Liver (tissue), 3 donors: ENCODE results near the gene MAN2B1.
"Not testable (repeated sequence)": the region's sequence is repeated elsewhere in the genome, so short reads cannot be mapped to it uniquely, and the experiment has no call there.

ENCODE experiments used
- ATF3 ChIP-seq: IDR thresholded peaks from 2 replicates; pipeline ENCODE4 v1.6.1; 2016; ENCODE audit warnings: antibody characterized with exemption
- CTCF ChIP-seq: fragments of 150-350 bp; IDR thresholded peaks from 2 replicates; pipeline ENCODE4 v1.5.1; 2017; ENCODE audit warnings: improper control_type of control experiment, low read depth, low read length; ENCODE audit not compliant: missing input control
- FOXA1 ChIP-seq: IDR thresholded peaks from 2 replicates; pipeline ENCODE4 v1.6.1; 2016; ENCODE audit warnings: antibody characterized with exemption
- GABPA ChIP-seq, 2 donors: IDR thresholded peaks in 1 of 2; conservative IDR thresholded peaks in 1 of 2; 2 replicates each; pipeline ENCODE4 v1.6.1; 2016; ENCODE audit warnings: antibody characterized with exemption in 2 of 2, mild to moderate bottlenecking in 1 of 2, moderate library complexity in 1 of 2
- JUND ChIP-seq, 2 donors: IDR thresholded peaks; 2 replicates each; pipeline ENCODE4 v1.6.1; 2016; ENCODE audit warnings: antibody characterized with exemption in 2 of 2
- NR2F2 ChIP-seq: IDR thresholded peaks from 2 replicates; pipeline ENCODE4 v1.6.1; 2016; ENCODE audit warnings: antibody characterized with exemption
- RAD21 ChIP-seq, 2 donors: IDR thresholded peaks; 2 replicates each; pipeline ENCODE4 v1.6.1; 2016; ENCODE audit warnings: antibody characterized with exemption in 2 of 2, mild to moderate bottlenecking in 2 of 2
- REST ChIP-seq: IDR thresholded peaks from 2 replicates; pipeline ENCODE4 v1.6.1; 2016; ENCODE audit warnings: antibody characterized with exemption, mild to moderate bottlenecking
- SP1 ChIP-seq: IDR thresholded peaks from 2 replicates; pipeline ENCODE4 v1.6.1; 2018; ENCODE audit warnings: antibody characterized with exemption, mild to moderate bottlenecking
- TAF1 ChIP-seq: conservative IDR thresholded peaks from 2 replicates; pipeline ENCODE4 v1.6.1; 2016; ENCODE audit warnings: antibody characterized with exemption, mild to moderate bottlenecking
- TF ChIP-seq, protein P1 (sequence below): IDR thresholded peaks from 2 replicates; pipeline ENCODE4 v1.6.1; 2016; ENCODE audit warnings: antibody characterized with exemption
- donor health status: healthy.
- donor health status: healthy.

- TF ChIP-seq CTCF; ATF3; GABPA (IDR thresholded peaks at IDR 0.05 in 1 of 2, conservative IDR thresholded peaks at IDR 0.05 in 1 of 2); RAD21 (IDR thresholded peaks at IDR 0.05); REST; NR2F2; TAF1; JUND (IDR thresholded peaks at IDR 0.05); SP1; FOXA1: not testable (repeated sequence)
- TF ChIP-seq, protein P1, sequence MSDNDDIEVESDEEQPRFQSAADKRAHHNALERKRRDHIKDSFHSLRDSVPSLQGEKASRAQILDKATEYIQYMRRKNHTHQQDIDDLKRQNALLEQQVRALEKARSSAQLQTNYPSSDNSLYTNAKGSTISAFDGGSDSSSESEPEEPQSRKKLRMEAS: not testable (repeated sequence)
Measured at GRCh38 chr19:12713304-12713703, 46.8 kb upstream of the MAN2B1 start.
